A549 (cell line): ENCODE measurements around the gene DDX4.

Experiments used
- CHD2 ChIP-seq: fragments of 150-350 bp; IDR thresholded peaks from 2 replicates; pipeline ENCODE4 v1.6.1; 2014; ENCODE audit warnings: low read length; ENCODE audit not compliant: partially characterized antibody
- HOXA7 ChIP-seq: fragments of 250-450 bp; sonication (Bioruptor Pico); IDR thresholded peaks from 2 replicates; pipeline ENCODE4 v1.5.0; 2020; ENCODE audit warnings: mild to moderate bottlenecking, moderate library complexity
- POLR2A ChIP-seq: IDR thresholded peaks from 2 replicates; pipeline ENCODE4 v1.6.1; 2012; ENCODE audit warnings: mild to moderate bottlenecking, low read length
- TP53 ChIP-seq: fragments of 250-450 bp; sonication (Bioruptor Pico); IDR thresholded peaks from 2 replicates; pipeline ENCODE4 v1.5.0; 2021; ENCODE audit warnings: mild to moderate bottlenecking, moderate library complexity
- TF ChIP-seq, protein P1 (sequence below): fragments of >200 bp; sonication (Bioruptor Twin); formaldehyde crosslinking; IDR thresholded peaks from 3 replicates; pipeline ENCODE4 v1.5.1; 2016

DNA sequence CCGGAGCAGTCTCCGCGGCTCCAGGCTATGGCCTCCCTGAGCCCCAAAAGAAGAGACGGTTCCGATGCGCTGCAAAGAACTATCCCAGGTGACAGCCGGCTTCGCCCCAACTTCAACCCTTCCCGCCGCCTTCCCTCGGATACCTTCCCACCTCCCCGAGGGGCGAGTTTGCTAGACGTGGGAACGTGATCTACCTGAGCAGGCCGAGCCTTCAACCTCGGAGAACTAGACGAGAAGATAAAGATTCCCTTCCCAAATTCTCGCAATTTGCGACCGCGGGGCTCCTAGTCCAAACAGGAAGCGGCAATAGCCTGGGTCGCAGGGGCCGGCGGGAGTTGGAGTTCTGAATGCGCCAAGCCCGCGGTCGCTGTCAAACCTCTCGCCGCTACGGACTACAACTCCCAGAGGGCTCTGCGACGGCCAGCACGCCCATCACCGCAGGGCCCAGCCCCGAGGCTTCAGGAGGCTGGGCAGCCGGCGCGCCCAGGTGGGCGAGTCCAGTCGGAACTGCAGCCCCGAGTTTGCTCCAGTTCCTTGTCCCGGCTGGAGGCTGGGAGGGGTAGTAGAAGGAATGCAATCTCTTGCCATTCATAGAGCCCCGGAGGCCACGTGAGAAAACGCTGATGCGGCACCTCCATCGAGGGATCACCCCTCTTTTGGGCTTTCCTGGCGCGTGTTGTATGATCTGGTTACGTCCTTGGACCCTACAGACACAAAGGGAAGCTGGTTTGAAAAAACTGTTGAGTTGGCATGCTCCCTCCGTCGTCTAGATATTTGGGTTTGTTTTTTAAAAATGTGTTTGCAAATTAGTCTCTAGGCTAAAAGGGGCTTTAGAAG, 25.6 kb upstream of the DDX4 start, which contains the start of gene SLC38A9:
- TF ChIP-seq POLR2A (peak; percentile 85), HOXA7 (CRISPR knock-in tag) (no peak), CHD2 (no peak), TP53 (CRISPR knock-in tag) (no peak)
- TF ChIP-seq, protein P1, sequence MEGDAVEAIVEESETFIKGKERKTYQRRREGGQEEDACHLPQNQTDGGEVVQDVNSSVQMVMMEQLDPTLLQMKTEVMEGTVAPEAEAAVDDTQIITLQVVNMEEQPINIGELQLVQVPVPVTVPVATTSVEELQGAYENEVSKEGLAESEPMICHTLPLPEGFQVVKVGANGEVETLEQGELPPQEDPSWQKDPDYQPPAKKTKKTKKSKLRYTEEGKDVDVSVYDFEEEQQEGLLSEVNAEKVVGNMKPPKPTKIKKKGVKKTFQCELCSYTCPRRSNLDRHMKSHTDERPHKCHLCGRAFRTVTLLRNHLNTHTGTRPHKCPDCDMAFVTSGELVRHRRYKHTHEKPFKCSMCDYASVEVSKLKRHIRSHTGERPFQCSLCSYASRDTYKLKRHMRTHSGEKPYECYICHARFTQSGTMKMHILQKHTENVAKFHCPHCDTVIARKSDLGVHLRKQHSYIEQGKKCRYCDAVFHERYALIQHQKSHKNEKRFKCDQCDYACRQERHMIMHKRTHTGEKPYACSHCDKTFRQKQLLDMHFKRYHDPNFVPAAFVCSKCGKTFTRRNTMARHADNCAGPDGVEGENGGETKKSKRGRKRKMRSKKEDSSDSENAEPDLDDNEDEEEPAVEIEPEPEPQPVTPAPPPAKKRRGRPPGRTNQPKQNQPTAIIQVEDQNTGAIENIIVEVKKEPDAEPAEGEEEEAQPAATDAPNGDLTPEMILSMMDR: no peak
